HG02885 (cell line): Measurements from ENCODE around the gene BTN3A1.
"Not testable (repeated sequence)": the region's sequence is repeated elsewhere in the genome, so short reads cannot be mapped to it uniquely, and the experiment has no call there.

ENCODE experiments used
- ATAC-seq: cut with Tn5 transposase; IDR thresholded peaks from one replicate; pipeline ENCODE4 v1.9.1; 2021; ENCODE audit warnings: mild to moderate bottlenecking; ENCODE audit not compliant: unreplicated experiment, poor library complexity

BTN3A1 gene

GRCh38 chr6:26401987-26402658, at the start of gene BTN3A1:
BTN3A1 (plus strand) TSS chr6:26402275; CDS start chr6:26405564, 3,289 bp downstream.
- peak; percentile 88 for ATAC-seq

GRCh38 chr6:26352315-26352714, 49.8 kb upstream of the BTN3A1 start:
- no peak for ATAC-seq

GRCh38 chr6:26354162-26354561, 47.9 kb upstream of the BTN3A1 start:
- ATAC-seq, result no peak

GRCh38 chr6:26355366-26355765, 46.7 kb upstream of the BTN3A1 start:
- ATAC-seq, result no peak

GRCh38 chr6:26357543-26357942, 44.5 kb upstream of the BTN3A1 start:
- not testable (repeated sequence) for ATAC-seq

- ATAC-seq, result peak; percentile 56
These were observed 43.5 kb upstream of the BTN3A1 start for GRCh38 chr6:26358511-26358981.

GRCh38 chr6:26359765-26360164, 42.3 kb upstream of the BTN3A1 start:
- no peak for ATAC-seq

- ATAC-seq, result peak; percentile 29
These were observed 41.3 kb upstream of the BTN3A1 start for GRCh38 chr6:26360451-26361416.

- no peak for ATAC-seq
These were observed 40.5 kb upstream of the BTN3A1 start for GRCh38 chr6:26361544-26361943.

- no peak for ATAC-seq
These were observed 39.8 kb upstream of the BTN3A1 start for GRCh38 chr6:26362093-26362835.

- ATAC-seq, result no peak
These were observed 39.2 kb upstream of the BTN3A1 start for GRCh38 chr6:26362836-26363220.

- ATAC-seq, result no peak
These were observed 38.0 kb upstream of the BTN3A1 start for GRCh38 chr6:26363882-26364701.

GRCh38 chr6:26365633-26365995, 36.5 kb upstream of the BTN3A1 start:
- ATAC-seq, result no peak

- no peak for ATAC-seq
These were observed 35.6 kb upstream of the BTN3A1 start for GRCh38 chr6:26366504-26366903.

GRCh38 chr6:26367114-26367513, 35.0 kb upstream of the BTN3A1 start:
- ATAC-seq, result no peak

- not testable (repeated sequence) for ATAC-seq
These were observed 30.3 kb upstream of the BTN3A1 start for GRCh38 chr6:26371813-26372212.

GRCh38 chr6:26372308-26373144, 29.5 kb upstream of the BTN3A1 start:
- no peak for ATAC-seq

GRCh38 chr6:26375270-26375669, 26.8 kb upstream of the BTN3A1 start:
- ATAC-seq, result no peak

GRCh38 chr6:26377719-26378118, 24.4 kb upstream of the BTN3A1 start:
- no peak for ATAC-seq
